GM23338 (cell line): ENCODE data around the gene ASIC3. TPM values are rescaled to one million over a fixed set of nuclear protein-coding genes. Genes with fewer than 3 reads are reported as not detected.

Experiments used
- ATAC-seq: fragments of 200-7000 bp; cut with Tn5 transposase; 3 replicates; pipeline ENCODE4 v1.9.1; 2020
- DNase-seq: peaks from one replicate; pipeline ENCODE4 v3.0.0-alpha.2; 2015; ENCODE audit warnings: low spot score
- H2AFZ ChIP-seq: fragments of 200-600 bp; sonication (generic); 2 replicates; pipeline ENCODE4 v1.8.0; 2016; ENCODE audit warnings: antibody characterized with exemption, mild to moderate bottlenecking, moderate library complexity
- H3F3A ChIP-seq: fragments of 200-600 bp; sonication (generic); replicated peaks from 2 replicates; pipeline ENCODE4 v1.8.0; 2017; ENCODE audit warnings: antibody characterized with exemption, mixed run types, low read depth
- H3K27ac ChIP-seq: fragments of 200-600 bp; sonication (generic); 2 replicates; pipeline ENCODE4 v1.6.1; 2016; ENCODE audit warnings: low read depth
- H3K27me3 ChIP-seq: fragments of 200-600 bp; sonication (generic); 2 replicates; pipeline ENCODE4 v1.8.0; 2016; ENCODE audit warnings: mild to moderate bottlenecking, mixed run types, moderate library complexity; ENCODE audit not compliant: insufficient read depth
- H3K36me3 ChIP-seq: fragments of 200-600 bp; sonication (generic); 2 replicates; pipeline ENCODE4 v1.8.0; 2016; ENCODE audit warnings: mild to moderate bottlenecking; ENCODE audit not compliant: insufficient read depth
- H3K4me1 ChIP-seq: fragments of 200-600 bp; sonication (generic); 2 replicates; pipeline ENCODE4 v1.8.0; 2016; ENCODE audit warnings: mild to moderate bottlenecking, moderate library complexity; ENCODE audit not compliant: insufficient read depth
- H3K4me2 ChIP-seq: fragments of 200-600 bp; sonication (generic); 2 replicates; pipeline ENCODE4 v1.7.1; 2017; ENCODE audit warnings: mixed run types
- H3K4me3 ChIP-seq: fragments of 200-600 bp; sonication (generic); 2 replicates; pipeline ENCODE4 v1.6.1; 2016; ENCODE audit warnings: mixed run types
- H3K79me2 ChIP-seq: fragments of 200-600 bp; sonication (generic); replicated peaks from 2 replicates; pipeline ENCODE4 v1.8.0; 2017; ENCODE audit warnings: mild to moderate bottlenecking; ENCODE audit not compliant: insufficient read depth
- H3K9me2 ChIP-seq: fragments of 200-600 bp; sonication (generic); 2 replicates; pipeline ENCODE4 v1.8.0; 2017; ENCODE audit not compliant: insufficient read depth
- H4K20me1 ChIP-seq: fragments of 200-600 bp; sonication (generic); replicated peaks from 2 replicates; pipeline ENCODE4 v1.8.0; 2017; ENCODE audit warnings: mild to moderate bottlenecking; ENCODE audit not compliant: insufficient read depth
- H3K27ac Mint-ChIP-seq: 2 replicates; pipeline ENCODE4 v1.8.0; 2020; ENCODE audit warnings: inconsistent platforms, mild to moderate bottlenecking, moderate library complexity, mixed read lengths
- H3K27me3 Mint-ChIP-seq: 3 replicates; pipeline ENCODE4 v1.8.0; 2022; ENCODE audit warnings: low read depth, mild to moderate bottlenecking, moderate library complexity, mixed read lengths, inconsistent platforms; ENCODE audit not compliant: insufficient read depth, poor library complexity
- H3K36me3 Mint-ChIP-seq: 3 replicates; pipeline ENCODE4 v1.8.0; 2021; ENCODE audit warnings: low read depth, mild to moderate bottlenecking, inconsistent platforms, moderate library complexity, mixed read lengths
- H3K4me1 Mint-ChIP-seq: 3 replicates; pipeline ENCODE4 v1.8.0; 2020; ENCODE audit warnings: mild to moderate bottlenecking, inconsistent platforms, mixed read lengths
- H3K4me3 Mint-ChIP-seq: 3 replicates; pipeline ENCODE4 v1.8.0; 2021; ENCODE audit warnings: moderate library complexity, mild to moderate bottlenecking, inconsistent platforms, mixed read lengths
- H3K9me3 Mint-ChIP-seq: 3 replicates; pipeline ENCODE4 v1.8.0; 2020; ENCODE audit warnings: moderate library complexity, mild to moderate bottlenecking, inconsistent platforms, mixed read lengths
- CREB1 ChIP-seq: fragments of 250-450 bp; sonication (Bioruptor Pico); IDR thresholded peaks from 2 replicates; pipeline ENCODE4 v1.5.0; 2020; ENCODE audit warnings: low read depth, mild to moderate bottlenecking, moderate library complexity
- EZH2 ChIP-seq: fragments of 200-600 bp; sonication (generic); IDR thresholded peaks from one replicate; pipeline ENCODE4 v1.8.0; 2017; ENCODE audit warnings: antibody characterized with exemption, mild to moderate bottlenecking, low read depth; ENCODE audit not compliant: unreplicated experiment
- EZH2phosphoT487 ChIP-seq: fragments of 200-600 bp; sonication (generic); IDR thresholded peaks from one replicate; pipeline ENCODE4 v1.8.1; 2018; ENCODE audit warnings: antibody characterized with exemption; ENCODE audit not compliant: unreplicated experiment
- JUNB ChIP-seq: IDR thresholded peaks from one replicate; pipeline ENCODE4 v1.6.1; 2016; ENCODE audit warnings: antibody characterized with exemption; ENCODE audit not compliant: unreplicated experiment
- NANOG ChIP-seq: IDR thresholded peaks from 2 replicates; pipeline ENCODE4 v1.6.1; 2016; ENCODE audit warnings: antibody characterized with exemption, borderline replicate concordance
- POLR2AphosphoS5 ChIP-seq: IDR thresholded peaks from 2 replicates; pipeline ENCODE4 v1.6.1; 2016; ENCODE audit warnings: antibody characterized with exemption, low read depth
- STAT1 ChIP-seq: IDR thresholded peaks from one replicate; pipeline ENCODE4 v1.6.1; 2016; ENCODE audit warnings: antibody characterized with exemption; ENCODE audit not compliant: unreplicated experiment
- ZNF114 ChIP-seq: fragments of 250-450 bp; sonication (Bioruptor Pico); IDR thresholded peaks from 2 replicates; pipeline ENCODE4 v1.5.0; 2020; ENCODE audit warnings: mild to moderate bottlenecking, moderate library complexity
- ZNF331 ChIP-seq: fragments of 250-450 bp; sonication (Bioruptor Pico); IDR thresholded peaks from 2 replicates; pipeline ENCODE4 v1.5.0; 2020; ENCODE audit warnings: low read depth, mild to moderate bottlenecking, moderate library complexity
- polyA plus RNA-seq: library from polyadenylated mRNA; unstranded; fragments of >200 nt; fragmentation: Nextera tagmentation; extraction: Ambion mirVana; gene quantifications from 2 replicates; pipeline ENCODE4 v1.2.1, GENCODE V29; 2016
- total RNA-seq: library from RNA; depleted of rRNA; stranded (reverse); fragments of >200 nt; shearing (Covaris generic); gene quantifications from 2 replicates; pipeline ENCODE4 v1.2.3, GENCODE V29; 2014
- TF ChIP-seq, protein P1 (sequence below), 2 experiments: fragments of 200-600 bp in 1 of 2; sonication (generic) in 1 of 2; conservative IDR thresholded peaks; 2 replicates each; pipeline versions ENCODE4 v1.5.1 to v1.6.1; 2016 to 2017; ENCODE audit warnings: antibody characterized with exemption in 2 of 2, low read depth in 2 of 2, mild to moderate bottlenecking in 2 of 2, moderate library complexity in 1 of 2
- TF ChIP-seq, protein P2 (sequence below): IDR thresholded peaks from 2 replicates; pipeline ENCODE4 v1.6.1; 2016; ENCODE audit warnings: antibody characterized with exemption
- TF ChIP-seq, protein P3 (sequence below): fragments of 250-450 bp; sonication (Bioruptor Pico); IDR thresholded peaks from 2 replicates; pipeline ENCODE4 v1.5.0; 2020; ENCODE audit warnings: mild to moderate bottlenecking, moderate library complexity
- TF ChIP-seq, protein P4 (sequence below): IDR thresholded peaks from one replicate; pipeline ENCODE4 v1.6.1; 2018; ENCODE audit warnings: antibody characterized with exemption; ENCODE audit not compliant: unreplicated experiment

The ASIC3 gene
- total and polyA plus RNA-seq, 2 experiments from 2014 or later, result 0.87 to 0.90 TPM

DNA sequence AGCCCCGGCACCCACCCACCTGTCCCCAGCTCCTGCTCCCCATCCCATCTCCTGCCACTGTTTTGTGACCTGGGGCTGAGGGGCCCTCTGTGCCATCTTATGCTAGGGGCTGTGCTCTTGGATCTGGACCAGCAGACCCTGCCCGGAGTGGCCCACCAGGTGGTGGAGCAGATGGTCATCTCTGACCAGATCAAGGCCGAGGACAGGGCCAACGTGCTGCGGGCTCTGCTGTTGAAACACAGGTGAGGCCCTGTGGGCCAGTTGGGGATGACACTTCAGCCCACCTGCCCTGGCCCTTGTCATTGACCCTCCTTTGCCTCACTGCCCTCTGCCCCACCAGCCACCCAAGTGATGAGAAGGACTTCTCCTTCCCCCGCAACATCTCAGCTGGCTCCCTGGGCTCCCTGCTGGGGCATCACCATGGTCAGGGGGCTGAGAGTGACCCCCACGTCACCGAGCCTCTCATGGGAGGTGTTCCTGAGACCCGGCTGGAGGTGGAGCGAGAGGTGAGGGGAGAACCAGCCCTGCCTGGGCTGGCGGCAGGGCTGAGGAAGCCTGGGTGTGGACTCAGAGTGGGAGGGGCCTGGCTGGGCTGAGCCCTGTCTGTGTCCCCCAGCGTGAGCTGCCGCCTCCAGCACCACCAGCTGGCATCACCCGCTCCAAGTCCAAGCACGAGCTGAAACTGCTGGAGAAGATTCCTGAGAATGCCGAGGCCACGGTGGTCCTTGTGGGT, 21.7 kb downstream of the ASIC3 start:
- H3K36me3 Mint-ChIP-seq, result peaks cover 65% of the 10 kb centered on the region
- no peak for TF ChIP-seq STAT1
- TF ChIP-seq, protein P1, sequence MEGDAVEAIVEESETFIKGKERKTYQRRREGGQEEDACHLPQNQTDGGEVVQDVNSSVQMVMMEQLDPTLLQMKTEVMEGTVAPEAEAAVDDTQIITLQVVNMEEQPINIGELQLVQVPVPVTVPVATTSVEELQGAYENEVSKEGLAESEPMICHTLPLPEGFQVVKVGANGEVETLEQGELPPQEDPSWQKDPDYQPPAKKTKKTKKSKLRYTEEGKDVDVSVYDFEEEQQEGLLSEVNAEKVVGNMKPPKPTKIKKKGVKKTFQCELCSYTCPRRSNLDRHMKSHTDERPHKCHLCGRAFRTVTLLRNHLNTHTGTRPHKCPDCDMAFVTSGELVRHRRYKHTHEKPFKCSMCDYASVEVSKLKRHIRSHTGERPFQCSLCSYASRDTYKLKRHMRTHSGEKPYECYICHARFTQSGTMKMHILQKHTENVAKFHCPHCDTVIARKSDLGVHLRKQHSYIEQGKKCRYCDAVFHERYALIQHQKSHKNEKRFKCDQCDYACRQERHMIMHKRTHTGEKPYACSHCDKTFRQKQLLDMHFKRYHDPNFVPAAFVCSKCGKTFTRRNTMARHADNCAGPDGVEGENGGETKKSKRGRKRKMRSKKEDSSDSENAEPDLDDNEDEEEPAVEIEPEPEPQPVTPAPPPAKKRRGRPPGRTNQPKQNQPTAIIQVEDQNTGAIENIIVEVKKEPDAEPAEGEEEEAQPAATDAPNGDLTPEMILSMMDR (conservative IDR thresholded peaks at IDR 0.05; ENCODE audit: low read depth in 2 of 2), result no peak
- no peak for TF ChIP-seq EZH2
- TF ChIP-seq POLR2AphosphoS5, result no peak
- TF ChIP-seq EZH2phosphoT487, result no peak
- TF ChIP-seq, protein P2, sequence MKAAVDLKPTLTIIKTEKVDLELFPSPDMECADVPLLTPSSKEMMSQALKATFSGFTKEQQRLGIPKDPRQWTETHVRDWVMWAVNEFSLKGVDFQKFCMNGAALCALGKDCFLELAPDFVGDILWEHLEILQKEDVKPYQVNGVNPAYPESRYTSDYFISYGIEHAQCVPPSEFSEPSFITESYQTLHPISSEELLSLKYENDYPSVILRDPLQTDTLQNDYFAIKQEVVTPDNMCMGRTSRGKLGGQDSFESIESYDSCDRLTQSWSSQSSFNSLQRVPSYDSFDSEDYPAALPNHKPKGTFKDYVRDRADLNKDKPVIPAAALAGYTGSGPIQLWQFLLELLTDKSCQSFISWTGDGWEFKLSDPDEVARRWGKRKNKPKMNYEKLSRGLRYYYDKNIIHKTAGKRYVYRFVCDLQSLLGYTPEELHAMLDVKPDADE, result no peak
- TF ChIP-seq, protein P3, sequence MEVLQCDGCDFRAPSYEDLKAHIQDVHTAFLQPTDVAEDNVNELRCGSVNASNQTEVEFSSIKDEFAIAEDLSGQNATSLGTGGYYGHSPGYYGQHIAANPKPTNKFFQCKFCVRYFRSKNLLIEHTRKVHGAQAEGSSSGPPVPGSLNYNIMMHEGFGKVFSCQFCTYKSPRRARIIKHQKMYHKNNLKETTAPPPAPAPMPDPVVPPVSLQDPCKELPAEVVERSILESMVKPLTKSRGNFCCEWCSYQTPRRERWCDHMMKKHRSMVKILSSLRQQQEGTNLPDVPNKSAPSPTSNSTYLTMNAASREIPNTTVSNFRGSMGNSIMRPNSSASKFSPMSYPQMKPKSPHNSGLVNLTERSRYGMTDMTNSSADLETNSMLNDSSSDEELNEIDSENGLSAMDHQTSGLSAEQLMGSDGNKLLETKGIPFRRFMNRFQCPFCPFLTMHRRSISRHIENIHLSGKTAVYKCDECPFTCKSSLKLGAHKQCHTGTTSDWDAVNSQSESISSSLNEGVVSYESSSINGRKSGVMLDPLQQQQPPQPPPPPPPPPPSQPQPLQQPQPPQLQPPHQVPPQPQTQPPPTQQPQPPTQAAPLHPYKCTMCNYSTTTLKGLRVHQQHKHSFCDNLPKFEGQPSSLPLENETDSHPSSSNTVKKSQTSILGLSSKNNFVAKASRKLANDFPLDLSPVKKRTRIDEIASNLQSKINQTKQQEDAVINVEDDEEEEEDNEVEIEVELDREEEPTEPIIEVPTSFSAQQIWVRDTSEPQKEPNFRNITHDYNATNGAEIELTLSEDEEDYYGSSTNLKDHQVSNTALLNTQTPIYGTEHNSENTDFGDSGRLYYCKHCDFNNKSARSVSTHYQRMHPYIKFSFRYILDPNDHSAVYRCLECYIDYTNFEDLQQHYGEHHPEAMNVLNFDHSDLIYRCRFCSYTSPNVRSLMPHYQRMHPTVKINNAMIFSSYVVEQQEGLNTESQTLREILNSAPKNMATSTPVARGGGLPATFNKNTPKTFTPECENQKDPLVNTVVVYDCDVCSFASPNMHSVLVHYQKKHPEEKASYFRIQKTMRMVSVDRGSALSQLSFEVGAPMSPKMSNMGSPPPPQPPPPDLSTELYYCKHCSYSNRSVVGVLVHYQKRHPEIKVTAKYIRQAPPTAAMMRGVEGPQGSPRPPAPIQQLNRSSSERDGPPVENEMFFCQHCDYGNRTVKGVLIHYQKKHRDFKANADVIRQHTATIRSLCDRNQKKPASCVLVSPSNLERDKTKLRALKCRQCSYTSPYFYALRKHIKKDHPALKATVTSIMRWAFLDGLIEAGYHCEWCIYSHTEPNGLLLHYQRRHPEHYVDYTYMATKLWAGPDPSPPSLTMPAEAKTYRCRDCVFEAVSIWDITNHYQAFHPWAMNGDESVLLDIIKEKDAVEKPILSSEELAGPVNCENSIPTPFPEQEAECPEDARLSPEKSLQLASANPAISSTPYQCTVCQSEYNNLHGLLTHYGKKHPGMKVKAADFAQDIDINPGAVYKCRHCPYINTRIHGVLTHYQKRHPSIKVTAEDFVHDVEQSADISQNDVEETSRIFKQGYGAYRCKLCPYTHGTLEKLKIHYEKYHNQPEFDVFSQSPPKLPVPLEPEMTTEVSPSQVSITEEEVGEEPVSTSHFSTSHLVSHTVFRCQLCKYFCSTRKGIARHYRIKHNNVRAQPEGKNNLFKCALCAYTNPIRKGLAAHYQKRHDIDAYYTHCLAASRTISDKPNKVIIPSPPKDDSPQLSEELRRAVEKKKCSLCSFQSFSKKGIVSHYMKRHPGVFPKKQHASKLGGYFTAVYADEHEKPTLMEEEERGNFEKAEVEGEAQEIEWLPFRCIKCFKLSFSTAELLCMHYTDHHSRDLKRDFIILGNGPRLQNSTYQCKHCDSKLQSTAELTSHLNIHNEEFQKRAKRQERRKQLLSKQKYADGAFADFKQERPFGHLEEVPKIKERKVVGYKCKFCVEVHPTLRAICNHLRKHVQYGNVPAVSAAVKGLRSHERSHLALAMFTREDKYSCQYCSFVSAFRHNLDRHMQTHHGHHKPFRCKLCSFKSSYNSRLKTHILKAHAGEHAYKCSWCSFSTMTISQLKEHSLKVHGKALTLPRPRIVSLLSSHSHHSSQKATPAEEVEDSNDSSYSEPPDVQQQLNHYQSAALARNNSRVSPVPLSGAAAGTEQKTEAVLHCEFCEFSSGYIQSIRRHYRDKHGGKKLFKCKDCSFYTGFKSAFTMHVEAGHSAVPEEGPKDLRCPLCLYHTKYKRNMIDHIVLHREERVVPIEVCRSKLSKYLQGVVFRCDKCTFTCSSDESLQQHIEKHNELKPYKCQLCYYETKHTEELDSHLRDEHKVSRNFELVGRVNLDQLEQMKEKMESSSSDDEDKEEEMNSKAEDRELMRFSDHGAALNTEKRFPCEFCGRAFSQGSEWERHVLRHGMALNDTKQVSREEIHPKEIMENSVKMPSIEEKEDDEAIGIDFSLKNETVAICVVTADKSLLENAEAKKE, result no peak
- TF ChIP-seq, protein P4, sequence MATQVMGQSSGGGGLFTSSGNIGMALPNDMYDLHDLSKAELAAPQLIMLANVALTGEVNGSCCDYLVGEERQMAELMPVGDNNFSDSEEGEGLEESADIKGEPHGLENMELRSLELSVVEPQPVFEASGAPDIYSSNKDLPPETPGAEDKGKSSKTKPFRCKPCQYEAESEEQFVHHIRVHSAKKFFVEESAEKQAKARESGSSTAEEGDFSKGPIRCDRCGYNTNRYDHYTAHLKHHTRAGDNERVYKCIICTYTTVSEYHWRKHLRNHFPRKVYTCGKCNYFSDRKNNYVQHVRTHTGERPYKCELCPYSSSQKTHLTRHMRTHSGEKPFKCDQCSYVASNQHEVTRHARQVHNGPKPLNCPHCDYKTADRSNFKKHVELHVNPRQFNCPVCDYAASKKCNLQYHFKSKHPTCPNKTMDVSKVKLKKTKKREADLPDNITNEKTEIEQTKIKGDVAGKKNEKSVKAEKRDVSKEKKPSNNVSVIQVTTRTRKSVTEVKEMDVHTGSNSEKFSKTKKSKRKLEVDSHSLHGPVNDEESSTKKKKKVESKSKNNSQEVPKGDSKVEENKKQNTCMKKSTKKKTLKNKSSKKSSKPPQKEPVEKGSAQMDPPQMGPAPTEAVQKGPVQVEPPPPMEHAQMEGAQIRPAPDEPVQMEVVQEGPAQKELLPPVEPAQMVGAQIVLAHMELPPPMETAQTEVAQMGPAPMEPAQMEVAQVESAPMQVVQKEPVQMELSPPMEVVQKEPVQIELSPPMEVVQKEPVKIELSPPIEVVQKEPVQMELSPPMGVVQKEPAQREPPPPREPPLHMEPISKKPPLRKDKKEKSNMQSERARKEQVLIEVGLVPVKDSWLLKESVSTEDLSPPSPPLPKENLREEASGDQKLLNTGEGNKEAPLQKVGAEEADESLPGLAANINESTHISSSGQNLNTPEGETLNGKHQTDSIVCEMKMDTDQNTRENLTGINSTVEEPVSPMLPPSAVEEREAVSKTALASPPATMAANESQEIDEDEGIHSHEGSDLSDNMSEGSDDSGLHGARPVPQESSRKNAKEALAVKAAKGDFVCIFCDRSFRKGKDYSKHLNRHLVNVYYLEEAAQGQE, result no peak
- TF ChIP-seq NANOG, result no peak
- TF ChIP-seq JUNB, result no peak
- no peak for TF ChIP-seq ZNF331 (CRISPR knock-in tag)
- TF ChIP-seq CREB1 (CRISPR knock-in tag), result no peak
- no peak for TF ChIP-seq ZNF114 (CRISPR knock-in tag)
- H3K9me3 Mint-ChIP-seq, result no peaks in the 10 kb centered on the region
- no peak overlapping the region for H3K4me3 Mint-ChIP-seq
- Histone ChIP-seq H3K27me3 (no peaks in the 10 kb centered on the region), H2AFZ (no peak overlapping the region), H3K79me2 (no peaks in the 10 kb centered on the region), H3K4me3 (no peak overlapping the region), H3F3A (0 out of 2 replicates have a peak, but pooled peaks cover 5% of the 10 kb centered on the region), H3K36me3 (peaks cover 14% of the 10 kb centered on the region), H3K4me2 (no peak overlapping the region), H3K4me1 (peaks cover 9% of the 10 kb centered on the region), H3K9me2 (no peaks in the 10 kb centered on the region), H3K27ac (no peak overlapping the region), H4K20me1 (no peaks in the 10 kb centered on the region; the same call in 1 of the 2 replicates)
- ATAC-seq, result no peak
- peaks cover 28% of the 10 kb centered on the region for H3K27me3 Mint-ChIP-seq
- DNase-seq, result no peak
- H3K4me1 Mint-ChIP-seq, result peaks cover 12% of the 10 kb centered on the region
- no peak overlapping the region for H3K27ac Mint-ChIP-seq
